H1 (cell line): ENCODE measurements around the gene PBX1. TPM values are rescaled to one million over a fixed set of nuclear protein-coding genes. Genes with fewer than 3 reads are reported as not detected.

ENCODE experiments used
- CTCF ChIA-PET: fragments of 300-600 bp; sonication (Branson Sonifier 250); formaldehyde crosslinking; loops from one replicate; lab custom pipeline; 2021; ENCODE audit not compliant: partially characterized antibody; lab: Charles Lee
- POLR2A ChIA-PET: fragments of 300-600 bp; sonication (Branson Sonifier 250); formaldehyde crosslinking; loops from one replicate; lab custom pipeline; 2021; ENCODE audit warnings: inconsistent platforms; ENCODE audit not compliant: partially characterized antibody; lab: Charles Lee
- DNase-seq, 2 experiments: peaks; one replicate each; pipeline versions ENCODE4 v3.0.0 to v3.0.0-alpha.2; 2010 to 2022; ENCODE audit warnings: low spot score in 2 of 2, low read depth in 1 of 2, mixed read lengths in 1 of 2
- FAIRE-seq: peaks from 2 replicates; lab custom pipeline; 2011; peaks lifted over from hg19 to GRCh38; lab: Jason Lieb, UNC
- H2AFZ ChIP-seq: 2 replicates; pipeline ENCODE4 v1.8.1; 2012; ENCODE audit warnings: low read length, inconsistent platforms
- H2AK5ac ChIP-seq: 2 replicates; pipeline ENCODE4 v1.6.1; 2013; ENCODE audit warnings: low read depth, low read length
- H2BK120ac ChIP-seq: replicated peaks from 2 replicates; pipeline ENCODE3; 2013; ENCODE audit warnings: low read depth, low read length, inconsistent platforms
- H2BK12ac ChIP-seq: 2 replicates; pipeline ENCODE4 v1.6.1; 2013; ENCODE audit warnings: low read depth, low read length
- H2BK15ac ChIP-seq: 2 replicates; pipeline ENCODE4 v1.6.1; 2013; ENCODE audit warnings: low read length
- H2BK20ac ChIP-seq: 2 replicates; pipeline ENCODE4 v1.6.1; 2013; ENCODE audit warnings: low read length
- H2BK5ac ChIP-seq: 2 replicates; pipeline ENCODE4 v1.6.1; 2013; ENCODE audit warnings: low read depth, low read length
- H3K14ac ChIP-seq: 2 replicates; pipeline ENCODE4 v1.6.1; 2013; ENCODE audit warnings: inconsistent platforms; ENCODE audit not compliant: insufficient read length
- H3K18ac ChIP-seq: 2 replicates; pipeline ENCODE4 v1.6.1; 2013; ENCODE audit warnings: low read length; ENCODE audit errors: extremely low read depth
- H3K23ac ChIP-seq: 2 replicates; pipeline ENCODE4 v1.6.1; 2013; ENCODE audit warnings: inconsistent platforms; ENCODE audit not compliant: insufficient read length
- H3K23me2 ChIP-seq: 2 replicates; pipeline ENCODE4 v1.6.1; 2013; ENCODE audit warnings: low read depth, low read length
- H3K27ac ChIP-seq: 2 replicates; pipeline ENCODE4 v1.6.1; 2011; ENCODE audit warnings: low read depth, low read length, inconsistent platforms
- H3K27me3 ChIP-seq, 4 experiments: replicated peaks in 1 of 4; 1 replicate in 1 of 4; 2 replicates in 3 of 4; pipeline versions ENCODE4 v1.6.1 to v1.8.1; 2011 to 2013; ENCODE audit warnings: low read length in 3 of 4, mild to moderate bottlenecking in 3 of 4, inconsistent platforms in 2 of 4, mixed read lengths in 2 of 4, moderate library complexity in 1 of 4; ENCODE audit not compliant: control insufficient read depth in 3 of 4, insufficient read depth in 3 of 4; ENCODE audit errors: extremely low read depth in 1 of 4
- H3K36me3 ChIP-seq, 4 experiments: 2 replicates each; pipeline versions ENCODE4 v1.6.1 to v1.8.1; 2011 to 2013; ENCODE audit warnings: mild to moderate bottlenecking in 4 of 4, low read length in 3 of 4, moderate library complexity in 2 of 4, control low read depth in 1 of 4, inconsistent platforms in 1 of 4; ENCODE audit not compliant: insufficient read depth in 4 of 4, control insufficient read depth in 2 of 4
- H3K4ac ChIP-seq: replicated peaks from 2 replicates; pipeline ENCODE3; 2013; ENCODE audit warnings: low read length, low read depth, mixed read lengths, inconsistent platforms; ENCODE audit not compliant: insufficient read length
- H3K4me1 ChIP-seq, 4 experiments: replicated peaks in 1 of 4; 1 replicate in 1 of 4; 2 replicates in 3 of 4; pipeline versions ENCODE4 v1.6.1 to v1.8.1; 2011 to 2013; ENCODE audit warnings: low read length in 3 of 4, inconsistent platforms in 2 of 4, mixed read lengths in 1 of 4; ENCODE audit not compliant: insufficient read depth in 4 of 4, control insufficient read depth in 3 of 4
- H3K4me2 ChIP-seq, 2 experiments: 2 replicates each; pipeline versions ENCODE4 v1.6.1 to v1.8.1; 2011 to 2013; ENCODE audit warnings: low read depth in 2 of 2, low read length in 2 of 2, control low read depth in 1 of 2, inconsistent platforms in 1 of 2, mild to moderate bottlenecking in 1 of 2; ENCODE audit not compliant: insufficient read depth in 1 of 2
- H3K4me3 ChIP-seq, 4 experiments: fragments of 200-600, 300-600 bp in 1 of 4; sonication (generic), shearing (Covaris generic), sonication (Bioruptor Twin) in 1 of 4; 2 replicates each; pipeline versions ENCODE4 v1.5.1 to v1.8.1; 2011 to 2016; ENCODE audit warnings: low read length in 4 of 4, low read depth in 3 of 4, control low read depth in 2 of 4, inconsistent platforms in 2 of 4, mild to moderate bottlenecking in 2 of 4, mixed read lengths in 1 of 4, moderate library complexity in 1 of 4; ENCODE audit not compliant: insufficient read depth in 2 of 4; ENCODE audit errors: extremely low read depth in 1 of 4
- H3K56ac ChIP-seq: replicated peaks from 2 replicates; pipeline ENCODE3; 2013; ENCODE audit warnings: low read depth, mild to moderate bottlenecking, mixed read lengths, low read length, inconsistent platforms; ENCODE audit not compliant: insufficient read length
- H3K79me1 ChIP-seq: 2 replicates; pipeline ENCODE4 v1.6.1; 2013; ENCODE audit warnings: low read depth, low read length, control low read depth
- H3K79me2 ChIP-seq, 2 experiments: 2 replicates each; pipeline versions ENCODE4 v1.6.1 to v1.8.1; 2012 to 2013; ENCODE audit warnings: low read length in 2 of 2, mild to moderate bottlenecking in 2 of 2, inconsistent platforms in 1 of 2; ENCODE audit not compliant: insufficient read depth in 2 of 2, control insufficient read depth in 1 of 2
- H3K9ac ChIP-seq, 4 experiments: replicated peaks in 1 of 4; 1 replicate in 1 of 4; 2 replicates in 3 of 4; pipeline versions ENCODE4 v1.6.1 to v1.8.1; 2011 to 2013; ENCODE audit warnings: low read depth in 3 of 4, low read length in 3 of 4, control low read depth in 2 of 4, mild to moderate bottlenecking in 2 of 4, moderate library complexity in 2 of 4, inconsistent platforms in 1 of 4; ENCODE audit errors: extremely low read depth in 1 of 4
- H3K9me3 ChIP-seq, 2 experiments: 2 replicates each; pipeline versions ENCODE4 v1.6.1 to v1.8.1; 2012 to 2013; ENCODE audit warnings: mild to moderate bottlenecking in 2 of 2, moderate library complexity in 2 of 2, control low read depth in 1 of 2, inconsistent platforms in 1 of 2, low read depth in 1 of 2, low read length in 1 of 2, mixed read lengths in 1 of 2; ENCODE audit not compliant: insufficient read depth in 2 of 2
- H4K20me1 ChIP-seq, 2 experiments: replicated peaks in 1 of 2; 2 replicates each; pipeline versions ENCODE3 to v1.8.1; 2011 to 2013; ENCODE audit warnings: inconsistent platforms in 2 of 2, low read length in 2 of 2, mild to moderate bottlenecking in 1 of 2; ENCODE audit not compliant: insufficient read depth in 2 of 2, control insufficient read depth in 1 of 2
- H4K5ac ChIP-seq: 2 replicates; pipeline ENCODE4 v1.6.1; 2013; ENCODE audit warnings: low read length, low read depth, mixed read lengths, inconsistent platforms; ENCODE audit not compliant: insufficient read length
- H4K8ac ChIP-seq: 2 replicates; pipeline ENCODE4 v1.8.0; 2013; ENCODE audit warnings: mild to moderate bottlenecking, moderate library complexity, low read length, inconsistent platforms; ENCODE audit not compliant: insufficient read depth; ENCODE audit errors: extremely low read depth
- H4K91ac ChIP-seq: replicated peaks from 2 replicates; pipeline ENCODE3; 2013; ENCODE audit warnings: low read length, mixed read lengths, inconsistent platforms; ENCODE audit not compliant: insufficient read length
- ASH2L ChIP-seq: fragments of 200-600, 300-600 bp; sonication (generic); IDR thresholded peaks from one replicate; pipeline ENCODE4 v1.7.1; 2017; ENCODE audit warnings: low read length
- BCL11A ChIP-seq, 2 experiments: IDR thresholded peaks; one replicate each; pipeline ENCODE4 v1.6.1; 2011; ENCODE audit warnings: low read depth in 2 of 2, low read length in 2 of 2, mild to moderate bottlenecking in 2 of 2
- CBX8 ChIP-seq: fragments of 300-800, 300-1000 bp; sonication (generic); IDR thresholded peaks from 2 replicates; pipeline ENCODE4 v1.7.1; 2016; ENCODE audit warnings: low read depth, low read length, borderline replicate concordance
- CEBPB ChIP-seq: IDR thresholded peaks from 2 replicates; pipeline ENCODE4 v1.6.1; 2012; ENCODE audit warnings: low read depth, low read length
- CHD2 ChIP-seq: IDR thresholded peaks from 2 replicates; pipeline ENCODE4 v1.6.1; 2012; ENCODE audit warnings: low read length, improper control_type of control experiment
- EGR1 ChIP-seq: IDR thresholded peaks from 2 replicates; pipeline ENCODE4 v1.6.1; 2011; ENCODE audit warnings: low read depth, low read length, borderline replicate concordance
- GABPA ChIP-seq: IDR thresholded peaks from 2 replicates; pipeline ENCODE4 v1.6.1; 2011; ENCODE audit warnings: mild to moderate bottlenecking, low read length, moderate library complexity, borderline replicate concordance; ENCODE audit not compliant: insufficient read depth
- NANOG ChIP-seq: IDR thresholded peaks from 2 replicates; pipeline ENCODE4 v1.6.1; 2011; ENCODE audit warnings: low read length, low read depth, mild to moderate bottlenecking, inconsistent platforms; ENCODE audit not compliant: insufficient read depth, poor library complexity, severe bottlenecking
- POLR2A ChIP-seq, 2 experiments: IDR thresholded peaks; 1 replicate in 1 of 2; 2 replicates in 1 of 2; pipeline ENCODE4 v1.6.1; 2011; ENCODE audit warnings: low read depth in 2 of 2, low read length in 2 of 2, mild to moderate bottlenecking in 2 of 2; ENCODE audit errors: control extremely low read depth in 1 of 2
- SIX5 ChIP-seq: IDR thresholded peaks from 2 replicates; pipeline ENCODE4 v1.6.1; 2011; ENCODE audit warnings: mild to moderate bottlenecking, low read depth, low read length
- SP4 ChIP-seq: IDR thresholded peaks from 2 replicates; pipeline ENCODE4 v1.6.1; 2012; ENCODE audit warnings: low read length, inconsistent platforms
- SRF ChIP-seq: IDR thresholded peaks from 2 replicates; pipeline ENCODE4 v1.6.1; 2011; ENCODE audit warnings: mild to moderate bottlenecking, low read depth, low read length, moderate library complexity
- TAF1 ChIP-seq: IDR thresholded peaks from 2 replicates; pipeline ENCODE4 v1.6.1; 2011; ENCODE audit warnings: mild to moderate bottlenecking, low read depth, low read length
- YY1 ChIP-seq: IDR thresholded peaks from 2 replicates; pipeline ENCODE4 v1.6.1; 2011; ENCODE audit warnings: low read depth, mild to moderate bottlenecking, low read length
- WGBS, 2 experiments: shearing (Covaris generic) in 1 of 2; methylation state at CpG; one replicate each; pipeline versions ENCODE4 v1.1.6 to v1.1.7; 2013 to 2015; ENCODE audit warnings: low lambda C conversion rate in 2 of 2, mixed read lengths in 2 of 2, inconsistent platforms in 1 of 2, low coverage in 1 of 2, missing lambda C conversion rate in 1 of 2; ENCODE audit not compliant: insufficient replicate concordance in 2 of 2, insufficient coverage in 1 of 2, insufficient read length in 1 of 2; ENCODE audit errors: extremely low coverage in 1 of 2, missing lambda C conversion rate in 1 of 2; 5-methylcytosine and 5-hydroxymethylcytosine counted together
- polyA plus RNA-seq, 7 experiments: library from polyadenylated mRNA; depleted of rRNA in 3 of 7; stranded (reverse) in 5 of 7; unstranded in 2 of 7; fragments of >200 nt in 5 of 7; fragments of 200-250 nt in 2 of 7; gene quantifications; 1 replicate in 5 of 7; 2 replicates in 1 of 7; 4 replicates in 1 of 7; pipeline versions ENCODE4 v1.2.1 to v1.2.3, GENCODE V29; 2011 to 2013; ENCODE audit warnings: missing spikeins in 2 of 7, mixed read lengths in 2 of 7
- total RNA-seq: library from RNA; stranded (reverse); fragmentation: NEBNext Ultra II Directional; extraction: Animal tissue kit (Norgen Biotek cat#: 25700); gene quantifications from 2 replicates; pipeline ENCODE4 v1.2.1, GENCODE V29; 2021
- TF ChIP-seq, protein P1 (sequence below): IDR thresholded peaks from 2 replicates; pipeline ENCODE4 v1.6.1; 2011; ENCODE audit warnings: low read length, improper control_type of control experiment

Gene PBX1
- total and polyA plus RNA-seq, 2 of the 8 experiments (the other 6 are each of a cell fraction or from before 2014, with no cell fraction given), result 87.4 to 124 TPM

GRCh38 chr1:164586591-164586990 lies 27.6 kb downstream of the PBX1 start:
- peaks cover 10 to 86% of the 10 kb centered on the region in 2 experiments for H3K79me2 ChIP-seq
- no peak overlapping the region for H4K8ac ChIP-seq
- no peak overlapping the region for H3K9ac ChIP-seq
- no peaks in the 10 kb centered on the region for H3K9me3 ChIP-seq
- peak overlapping the region in 1 of 2 experiments; percentile 47; a peak in 1 of 4 replicates for H3K4me2 ChIP-seq
- H3K23me2 ChIP-seq, result no peaks in the 10 kb centered on the region; the same call in 1 of the 2 replicates
- H3K36me3 ChIP-seq, result peaks cover 0 to 30% (median 6%) of the 10 kb centered on the region in 4 experiments; a peak in 5 of 8 replicates
- no peak overlapping the region for H3K56ac ChIP-seq
- no peaks in the 10 kb centered on the region for H3K27me3 ChIP-seq
- H4K20me1 ChIP-seq, result peaks cover 2 to 14% of the 10 kb centered on the region in 2 experiments
- H2BK15ac ChIP-seq, result no peak overlapping the region
- no peak overlapping the region for H2BK5ac ChIP-seq
- WGBS, 2 experiments, result 85% methylated on average over 5 of the region's 5 CpGs; no CpG with 5 or more reads in 1 of the 2 experiments
- H3K27ac ChIP-seq, result no peak overlapping the region
- POLR2A ChIA-PET, result interaction anchor here (2.5 kb wide), 1 partner anchor 9 kb away, joined by 8 read pairs; no protein-coding TSS in a partner anchor
- DNase-seq (no peak), FAIRE-seq (no peak)
- H3K4me3 ChIP-seq, result no peak overlapping the region
- CTCF ChIA-PET, result no interaction called here
- H2AK5ac ChIP-seq, result 0 out of 2 replicates have a peak overlapping the region, but pooled peaks have one; percentile 17
- no peak overlapping the region for H3K14ac ChIP-seq
- no peak overlapping the region for H4K5ac ChIP-seq
- TF ChIP-seq CEBPB (no peak), CBX8 (no peak), GABPA (no peak), EGR1 (no peak), SRF (no peak), TAF1 (no peak), ASH2L (no peak), YY1 (no peak), CHD2 (no peak), SP4 (no peak), SIX5 (no peak), NANOG (no peak), POLR2A (IDR thresholded peaks at IDR 0.05; ENCODE audit: control extremely low read depth in 1 of 2, low read depth in 2 of 2, low read length in 2 of 2) (no peak), BCL11A (IDR thresholded peaks at IDR 0.05; ENCODE audit: low read depth in 2 of 2, low read length in 2 of 2) (no peak)
- TF ChIP-seq, protein P1, sequence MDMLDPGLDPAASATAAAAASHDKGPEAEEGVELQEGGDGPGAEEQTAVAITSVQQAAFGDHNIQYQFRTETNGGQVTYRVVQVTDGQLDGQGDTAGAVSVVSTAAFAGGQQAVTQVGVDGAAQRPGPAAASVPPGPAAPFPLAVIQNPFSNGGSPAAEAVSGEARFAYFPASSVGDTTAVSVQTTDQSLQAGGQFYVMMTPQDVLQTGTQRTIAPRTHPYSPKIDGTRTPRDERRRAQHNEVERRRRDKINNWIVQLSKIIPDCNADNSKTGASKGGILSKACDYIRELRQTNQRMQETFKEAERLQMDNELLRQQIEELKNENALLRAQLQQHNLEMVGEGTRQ, result no peak
- no peak overlapping the region for H3K4ac ChIP-seq
- no peak overlapping the region for H2BK120ac ChIP-seq
- H2BK12ac ChIP-seq, result no peak overlapping the region
- H3K79me1 ChIP-seq, result peaks cover 8% of the 10 kb centered on the region
- H3K23ac ChIP-seq, result no peak overlapping the region
- H3K18ac ChIP-seq, result no peak overlapping the region
- H4K91ac ChIP-seq, result no peak overlapping the region
- H2BK20ac ChIP-seq, result no peak overlapping the region
- peaks cover 19 to 54% (median 45%) of the 10 kb centered on the region in 4 experiments for H3K4me1 ChIP-seq
- no peak overlapping the region for H2AFZ ChIP-seq
